MG63 (cell line): Measurements from ENCODE around the gene PTGFRN. TPM values are rescaled to one million over a fixed set of nuclear protein-coding genes. Genes with fewer than 3 reads are reported as not detected.

Experiments
- DNase-seq: peaks from one replicate; pipeline ENCODE4 v3.0.0-alpha.2; 2020
- H3K27me3 ChIP-seq: fragments of 250-450 bp; sonication (Bioruptor Pico); 2 replicates; pipeline ENCODE4 v1.5.1; 2020; ENCODE audit warnings: mild to moderate bottlenecking, moderate library complexity
- H3K36me3 ChIP-seq: fragments of 250-450 bp; sonication (Bioruptor Pico); 2 replicates; pipeline ENCODE4 v1.5.1; 2020; ENCODE audit warnings: mild to moderate bottlenecking, moderate library complexity
- H3K4me3 ChIP-seq: fragments of 250-450 bp; sonication (Bioruptor Pico); 2 replicates; pipeline ENCODE4 v1.5.1; 2020; ENCODE audit warnings: mild to moderate bottlenecking, moderate library complexity
- H3K9me3 ChIP-seq: fragments of 250-450 bp; sonication (Bioruptor Pico); 2 replicates; pipeline ENCODE4 v1.5.1; 2020; ENCODE audit warnings: mild to moderate bottlenecking, moderate library complexity
- total RNA-seq: library from RNA; depleted of rRNA; stranded (reverse); fragments of >200 nt; shearing (Covaris generic); gene quantifications from 2 replicates; pipeline ENCODE4 v1.2.3, GENCODE V29; 2014; ENCODE audit warnings: low replicate concordance

PTGFRN gene
- total RNA-seq, 1 experiment from 2014 or later: 56.6 TPM

DNA sequence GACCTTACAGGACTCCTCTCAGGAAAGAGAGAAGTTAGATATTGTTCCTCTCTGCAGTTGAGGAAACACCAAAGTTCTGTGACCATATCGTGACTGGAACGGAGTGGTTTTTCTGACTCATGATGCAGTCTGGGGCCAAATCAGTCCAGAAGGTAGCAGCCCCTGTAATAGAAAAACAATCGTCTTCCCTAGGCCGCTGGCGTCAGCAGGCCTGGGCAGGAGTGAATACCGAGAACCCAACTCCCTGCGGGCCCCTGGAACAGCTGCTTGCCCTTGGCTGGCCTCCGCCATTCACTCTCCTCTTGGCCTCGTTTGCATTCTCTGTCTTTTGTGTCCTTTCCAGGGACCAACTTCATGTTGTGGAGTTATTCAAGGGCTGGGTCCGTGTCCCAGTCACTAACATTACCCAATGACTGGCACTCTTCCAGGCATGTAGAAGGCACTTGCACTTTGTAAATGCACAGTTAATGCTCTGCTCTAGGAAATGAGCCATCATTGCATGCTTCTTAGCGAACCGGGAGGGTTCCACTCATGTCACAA, 81.0 kb downstream of the PTGFRN start:
- peak; percentile 88 for DNase-seq
- H3K4me3 ChIP-seq: no peak overlapping the region
- H3K9me3 ChIP-seq: no peaks in the 10 kb centered on the region
- H3K27me3 ChIP-seq: no peaks in the 10 kb centered on the region
- H3K36me3 ChIP-seq: no peaks in the 10 kb centered on the region

DNA sequence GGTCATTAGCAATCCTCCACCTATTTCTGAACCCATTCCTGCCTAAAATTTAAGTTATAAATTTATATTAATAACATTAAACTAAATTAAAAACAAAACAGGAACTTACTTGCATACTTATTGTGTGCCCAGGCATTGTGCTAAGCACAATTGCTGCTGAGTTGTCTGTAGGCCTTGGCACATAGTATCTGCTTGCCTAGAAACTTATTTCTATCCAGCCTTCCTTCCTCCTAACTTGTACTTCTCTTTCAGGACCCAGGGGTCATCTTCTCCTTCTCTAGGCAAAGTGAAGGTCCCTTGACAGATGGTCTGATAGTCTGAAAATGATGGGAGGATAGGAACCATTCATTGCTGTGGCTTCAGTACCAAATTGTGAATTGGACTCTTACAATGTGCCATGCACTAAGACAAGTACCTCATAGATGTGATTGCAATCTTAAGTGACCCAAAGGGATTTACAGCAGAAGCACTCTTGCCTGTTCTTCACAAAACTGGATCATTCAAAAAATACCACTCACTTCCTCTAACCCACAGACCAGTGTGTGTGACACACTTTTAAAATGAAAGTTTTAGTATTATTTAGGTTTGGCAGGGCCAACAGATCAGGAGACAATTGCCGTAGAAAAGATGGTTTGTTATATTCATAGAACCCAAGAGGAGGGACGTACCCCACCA, 81.6 kb downstream of the PTGFRN start:
- no peak for DNase-seq
- Histone ChIP-seq H3K27me3 (no peaks in the 10 kb centered on the region), H3K4me3 (no peak overlapping the region), H3K36me3 (no peaks in the 10 kb centered on the region), H3K9me3 (no peaks in the 10 kb centered on the region)

DNA sequence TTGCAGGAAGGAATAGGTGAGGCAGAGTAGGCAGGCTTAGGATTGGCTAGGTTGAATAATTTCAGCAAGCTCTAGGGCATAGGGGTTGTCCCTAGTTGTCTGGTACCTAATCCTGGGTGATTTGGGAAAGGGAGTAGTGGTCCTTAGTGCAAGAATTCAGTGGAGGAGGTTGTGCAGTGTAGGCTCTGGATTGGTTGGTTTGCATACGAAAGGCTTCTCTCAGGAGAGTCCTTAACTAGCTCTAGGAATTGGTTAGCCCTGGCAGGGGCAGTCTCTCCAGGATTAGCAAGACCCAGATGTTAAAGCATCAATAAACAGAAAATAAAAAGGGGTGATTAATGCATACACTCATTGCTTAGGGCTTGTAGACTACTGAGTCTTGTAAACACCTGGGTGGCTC, 82.2 kb downstream of the PTGFRN start:
- no peak for DNase-seq
- H3K27me3 ChIP-seq: no peaks in the 10 kb centered on the region
- H3K4me3 ChIP-seq: no peak overlapping the region
- no peaks in the 10 kb centered on the region for H3K9me3 ChIP-seq
- no peaks in the 10 kb centered on the region for H3K36me3 ChIP-seq

DNA sequence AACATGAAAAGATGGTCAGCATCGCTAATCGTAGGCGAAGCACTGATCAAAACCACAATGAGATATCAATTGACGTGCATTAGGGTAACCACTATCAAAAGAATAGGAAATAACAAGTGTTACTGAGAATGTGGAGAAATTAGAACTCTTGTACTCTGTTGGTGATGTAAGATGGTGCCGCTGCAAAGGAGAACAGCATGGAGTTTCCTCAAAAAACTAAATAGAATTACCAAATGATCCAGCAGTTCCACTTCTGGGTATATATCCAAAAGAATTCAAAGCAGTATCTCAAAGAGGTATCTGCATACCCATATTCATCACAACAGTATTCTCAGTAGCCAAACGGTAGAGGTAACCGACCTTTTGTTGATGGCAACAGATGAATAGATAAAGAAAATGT, 83.6 kb downstream of the PTGFRN start:
- Histone ChIP-seq H3K4me3 (no peak overlapping the region), H3K36me3 (no peaks in the 10 kb centered on the region), H3K9me3 (no peaks in the 10 kb centered on the region), H3K27me3 (no peaks in the 10 kb centered on the region)
- no peak for DNase-seq

DNA sequence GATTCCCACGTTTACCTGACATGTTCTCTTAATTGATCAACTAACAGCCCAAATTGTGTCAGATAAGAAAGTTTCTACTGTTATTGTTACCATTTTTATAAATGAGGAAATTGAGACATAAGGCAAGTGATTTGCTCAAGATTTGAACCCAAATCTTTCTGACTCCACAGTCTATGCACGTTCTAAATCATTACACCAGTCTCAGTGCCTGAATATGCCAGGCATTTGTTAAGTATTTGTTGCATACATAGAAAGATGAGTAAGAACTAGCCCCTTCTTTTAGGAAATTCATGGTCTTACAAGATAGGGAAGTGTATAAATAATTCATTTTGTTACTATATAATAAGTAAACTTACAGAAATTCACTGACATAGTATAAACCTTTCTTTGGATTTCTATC, 84.7 kb downstream of the PTGFRN start:
- Histone ChIP-seq H3K36me3 (no peaks in the 10 kb centered on the region), H3K9me3 (no peaks in the 10 kb centered on the region), H3K4me3 (no peak overlapping the region), H3K27me3 (no peaks in the 10 kb centered on the region)
- DNase-seq: no peak

DNA sequence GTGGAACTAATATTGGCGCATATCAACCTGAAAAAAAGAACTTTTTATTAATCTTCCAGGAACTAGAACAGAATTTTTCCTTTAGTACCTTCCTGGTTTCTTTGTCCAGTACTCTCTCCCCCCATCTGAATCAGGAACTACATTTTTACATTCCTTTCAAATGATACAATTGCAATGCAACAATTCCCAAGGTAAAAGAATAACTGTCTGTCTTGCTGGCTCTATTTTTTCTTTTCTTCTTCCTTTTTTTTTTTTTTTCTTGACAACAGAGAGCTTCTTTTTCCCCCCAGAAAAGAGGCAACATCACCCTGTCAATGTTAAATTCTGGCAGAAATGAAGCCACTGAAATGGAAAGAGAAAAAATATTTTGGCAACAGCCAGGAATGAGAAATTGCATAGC, 87.3 kb downstream of the PTGFRN start:
- DNase-seq: no peak
- Histone ChIP-seq H3K4me3 (no peak overlapping the region), H3K27me3 (no peaks in the 10 kb centered on the region), H3K36me3 (no peaks in the 10 kb centered on the region), H3K9me3 (no peaks in the 10 kb centered on the region)

DNA sequence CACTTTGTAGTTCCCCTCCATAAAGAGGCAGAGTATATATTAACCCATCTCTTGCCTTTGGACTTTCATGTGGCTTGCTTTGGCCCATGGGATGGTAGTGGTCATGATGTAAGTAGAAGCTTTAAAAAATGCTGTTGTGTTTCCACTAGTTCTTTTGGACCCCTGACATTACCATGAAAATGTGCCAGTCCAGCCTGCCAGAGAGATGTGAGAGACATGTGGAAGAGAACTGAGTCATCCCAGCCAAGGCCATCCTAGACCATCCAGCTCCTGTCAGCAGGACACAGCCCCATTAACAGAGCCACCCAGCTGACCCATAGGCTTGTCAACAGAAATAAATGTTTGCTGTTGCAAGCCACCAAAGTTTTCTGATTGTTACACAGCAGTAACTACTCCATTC, 87.9 kb downstream of the PTGFRN start:
- DNase-seq: peak; percentile 32
- Histone ChIP-seq H3K4me3 (no peak overlapping the region), H3K27me3 (no peaks in the 10 kb centered on the region), H3K9me3 (no peaks in the 10 kb centered on the region), H3K36me3 (no peaks in the 10 kb centered on the region)

DNA sequence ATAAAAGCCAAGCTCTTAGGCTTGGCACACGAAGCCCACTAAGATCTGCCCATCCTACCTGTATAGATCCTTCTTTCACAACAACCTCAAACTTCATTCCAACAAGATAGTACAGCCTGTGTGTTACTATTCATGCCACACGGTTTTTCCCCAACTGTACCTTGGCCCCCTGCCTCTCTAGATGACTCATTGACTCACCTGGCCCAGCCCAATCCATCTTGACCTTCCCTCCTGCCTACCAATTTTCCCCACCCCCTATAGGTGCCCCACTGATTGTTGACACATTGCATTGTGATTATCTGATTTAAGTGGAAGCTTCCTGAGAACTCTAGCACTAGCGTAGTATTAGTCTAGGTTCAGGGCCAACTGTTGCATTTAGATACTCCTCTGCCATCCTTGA, 89.9 kb downstream of the PTGFRN start:
- H3K27me3 ChIP-seq: no peaks in the 10 kb centered on the region
- no peaks in the 10 kb centered on the region for H3K36me3 ChIP-seq
- no peaks in the 10 kb centered on the region for H3K9me3 ChIP-seq
- H3K4me3 ChIP-seq: no peak overlapping the region
- no peak for DNase-seq

DNA sequence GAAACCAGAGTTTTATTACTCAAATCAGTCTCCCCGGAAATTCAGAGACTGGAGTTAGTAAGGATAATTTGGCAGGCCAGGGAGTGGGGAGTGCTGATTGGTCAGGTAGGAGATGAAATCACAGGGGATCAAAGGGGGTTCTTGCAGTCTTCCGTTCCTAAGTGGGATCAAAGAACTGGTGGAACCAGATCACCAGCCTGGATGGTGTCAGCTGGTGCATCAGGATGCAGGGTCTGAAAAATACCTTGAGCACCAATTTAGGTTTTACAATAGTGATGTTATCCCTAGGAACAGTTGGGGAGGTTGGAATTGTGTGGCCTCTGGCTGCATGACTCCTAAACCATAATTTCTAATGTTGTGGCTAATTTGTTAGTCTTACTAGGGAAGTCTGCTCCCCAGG, 90.4 kb downstream of the PTGFRN start:
- Histone ChIP-seq H3K9me3 (no peaks in the 10 kb centered on the region), H3K27me3 (no peaks in the 10 kb centered on the region), H3K4me3 (no peak overlapping the region), H3K36me3 (no peaks in the 10 kb centered on the region)
- no peak for DNase-seq

DNA sequence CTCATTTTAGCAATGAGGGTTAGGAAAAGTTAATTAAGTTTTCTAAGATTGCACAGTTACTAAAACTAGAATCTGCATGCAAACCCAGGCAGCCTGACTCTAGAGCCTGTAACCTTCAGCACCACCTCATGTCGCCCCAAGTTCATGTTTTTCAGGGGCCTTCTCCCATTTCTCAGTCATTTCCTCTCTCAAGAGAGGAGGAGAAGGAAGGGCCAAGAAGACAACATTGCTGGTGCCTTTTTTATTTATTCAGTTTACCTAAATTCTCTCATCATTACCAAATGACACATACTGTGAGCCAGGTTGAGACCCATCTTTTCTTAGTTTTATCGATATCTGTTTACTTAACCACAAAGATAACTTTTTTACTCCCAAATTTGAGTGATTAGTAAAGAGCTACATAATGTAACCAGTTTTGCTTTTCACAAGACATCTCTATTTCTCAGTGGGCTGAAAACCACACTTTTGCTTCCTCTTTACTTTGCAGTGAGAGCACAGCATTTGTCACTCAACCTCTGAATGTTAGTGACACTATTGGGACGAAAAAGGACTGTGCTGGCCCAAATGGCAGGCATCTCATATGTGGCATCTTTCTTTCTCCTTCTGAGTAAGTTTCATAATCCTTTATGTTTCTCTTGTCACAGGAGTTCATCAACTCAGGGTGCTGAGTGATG, 91.7 kb downstream of the PTGFRN start, which contains the start of gene CD101:
Gene CD101 (plus strand): TSS at position 507 of the 674 bp plus-strand sequence. CDS start 58 bp downstream, at position 565.
- Histone ChIP-seq H3K9me3 (no peaks in the 10 kb centered on the region), H3K27me3 (no peaks in the 10 kb centered on the region)

DNA sequence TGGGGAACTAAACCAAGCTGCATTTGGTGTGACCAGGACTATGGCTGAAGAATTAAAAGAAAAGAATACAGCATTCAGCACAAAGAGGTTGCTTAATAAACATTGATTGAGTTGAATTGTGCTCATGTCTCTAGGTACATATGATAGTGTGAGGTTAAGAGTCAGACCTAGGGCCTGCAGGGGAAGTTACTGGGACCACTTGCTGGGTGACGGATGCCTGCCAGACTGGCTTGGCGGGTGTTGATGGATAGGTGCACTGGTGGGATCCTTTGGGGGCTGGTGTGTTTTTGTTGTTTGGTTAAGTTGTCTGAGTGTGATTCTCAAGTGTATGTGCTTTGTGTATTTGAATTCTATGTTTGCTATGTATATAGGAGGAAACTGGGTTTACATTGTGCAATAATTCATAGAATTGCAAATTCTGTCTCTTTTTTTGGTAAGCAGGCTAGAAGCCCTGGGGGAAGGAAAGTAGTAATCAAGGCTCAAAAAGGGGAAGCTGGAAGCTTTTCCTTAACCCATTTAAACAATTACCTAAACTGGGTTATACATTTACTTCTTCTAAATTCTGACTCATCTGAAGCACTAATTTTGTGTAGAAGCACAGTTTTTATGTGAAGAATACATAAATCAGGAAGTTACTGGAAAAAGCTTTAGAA, 93.6 kb downstream of the PTGFRN start:
- H3K4me3 ChIP-seq: no peak overlapping the region

More for the DNA sequence above, 91.7 kb downstream of the PTGFRN start, which contains the start of gene CD101:
- H3K36me3 ChIP-seq: no peaks in the 10 kb centered on the region
- H3K4me3 ChIP-seq: no peak within 1 kb of the TSS
- no peak for DNase-seq

DNA sequence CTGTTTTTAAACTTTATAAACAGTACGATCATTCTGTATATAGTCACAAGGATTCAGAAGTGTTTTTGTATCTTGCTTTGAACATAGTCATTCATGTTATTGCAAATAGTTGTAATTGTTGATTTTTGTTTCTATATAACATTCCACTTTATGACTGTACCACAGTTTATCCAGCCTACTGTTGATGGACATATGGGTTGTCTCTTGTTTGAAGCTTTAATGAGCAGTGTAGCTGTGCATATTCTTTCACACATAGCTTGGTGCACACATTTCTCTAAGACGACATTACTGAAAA, 98.0 kb downstream of the PTGFRN start:
- H3K9me3 ChIP-seq: no peaks in the 10 kb centered on the region
- no peaks in the 10 kb centered on the region for H3K36me3 ChIP-seq
- no peak for DNase-seq
- no peaks in the 10 kb centered on the region for H3K27me3 ChIP-seq
- no peak overlapping the region for H3K4me3 ChIP-seq

More for the DNA sequence above, 93.6 kb downstream of the PTGFRN start:
- Histone ChIP-seq H3K27me3 (no peaks in the 10 kb centered on the region), H3K36me3 (no peaks in the 10 kb centered on the region), H3K9me3 (no peaks in the 10 kb centered on the region)
- DNase-seq: no peak

DNA sequence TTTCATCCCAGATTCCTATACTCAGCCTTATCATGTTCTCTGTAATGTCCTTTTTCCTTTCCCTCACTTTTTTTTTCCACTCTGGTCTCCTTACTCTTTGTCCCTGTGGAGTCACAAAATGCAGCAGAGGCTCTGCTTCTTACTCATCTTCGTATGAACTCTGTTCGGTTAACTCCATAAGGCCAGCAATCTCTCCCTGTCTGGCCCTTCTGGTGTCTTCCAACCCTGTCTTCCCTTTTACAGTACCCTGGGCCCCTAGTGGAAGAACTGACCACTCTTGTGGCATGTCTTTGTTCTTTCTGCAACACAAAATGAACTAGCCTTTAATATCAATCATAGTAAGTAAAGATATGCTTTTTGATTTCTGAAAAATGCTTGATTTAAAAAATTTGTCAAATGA, 98.9 kb downstream of the PTGFRN start:
- Histone ChIP-seq H3K9me3 (no peaks in the 10 kb centered on the region), H3K27me3 (no peaks in the 10 kb centered on the region), H3K4me3 (no peak overlapping the region), H3K36me3 (no peaks in the 10 kb centered on the region)
- no peak for DNase-seq

DNA sequence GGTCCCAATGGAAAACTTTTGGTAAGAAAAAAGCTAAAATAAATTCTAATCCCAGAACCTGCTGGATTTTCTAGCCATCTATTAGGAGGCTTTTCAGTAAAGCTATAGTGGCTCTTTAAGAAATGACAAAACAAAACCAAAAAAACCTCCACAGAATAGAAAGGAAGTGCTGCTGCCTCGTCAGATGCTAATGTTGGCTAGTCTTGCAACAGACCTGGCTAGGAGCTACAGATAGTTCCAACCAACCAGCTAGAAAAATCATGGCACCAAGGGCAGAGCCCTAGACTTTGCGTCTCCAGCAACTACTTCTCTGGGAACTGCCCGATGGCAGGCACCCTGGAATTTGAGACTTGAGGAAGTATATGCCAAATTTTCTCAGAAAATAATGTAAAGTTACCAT, 99.4 kb downstream of the PTGFRN start:
- Histone ChIP-seq H3K36me3 (no peaks in the 10 kb centered on the region), H3K27me3 (no peaks in the 10 kb centered on the region), H3K4me3 (no peak overlapping the region), H3K9me3 (no peaks in the 10 kb centered on the region)
- DNase-seq: peak; percentile 47

DNA sequence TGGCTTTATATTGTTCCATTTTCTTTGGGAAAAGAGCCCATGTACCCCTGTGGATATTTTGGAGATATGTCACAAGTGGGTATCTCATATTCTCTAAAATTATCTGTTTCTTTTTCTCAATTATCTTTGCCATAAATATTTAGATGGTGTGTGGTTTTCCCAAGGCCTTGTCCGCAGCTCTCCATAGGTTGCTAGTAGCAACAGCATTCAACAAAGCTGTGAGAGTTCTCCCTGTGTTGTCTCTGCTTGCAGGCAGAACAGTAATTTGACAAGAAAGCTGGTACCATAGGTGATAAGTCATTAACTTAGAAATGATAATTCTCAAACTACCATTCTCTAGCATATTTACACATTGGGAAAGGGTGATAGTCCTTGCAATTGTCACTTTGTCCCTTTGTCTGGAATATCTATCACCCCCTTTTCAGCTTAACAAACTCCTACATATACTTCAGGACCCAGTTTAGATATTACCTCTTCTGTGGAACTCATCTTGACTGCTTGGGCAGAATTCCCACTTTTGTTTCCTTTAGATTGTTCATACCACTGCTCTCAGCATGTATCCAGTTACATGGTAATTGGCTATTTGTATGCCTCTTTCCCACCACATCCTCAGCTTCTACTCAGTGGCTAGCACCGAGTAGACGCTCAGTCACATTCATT, 100.7 kb downstream of the PTGFRN start:
- no peaks in the 10 kb centered on the region for H3K36me3 ChIP-seq
- DNase-seq: no peak

DNA sequence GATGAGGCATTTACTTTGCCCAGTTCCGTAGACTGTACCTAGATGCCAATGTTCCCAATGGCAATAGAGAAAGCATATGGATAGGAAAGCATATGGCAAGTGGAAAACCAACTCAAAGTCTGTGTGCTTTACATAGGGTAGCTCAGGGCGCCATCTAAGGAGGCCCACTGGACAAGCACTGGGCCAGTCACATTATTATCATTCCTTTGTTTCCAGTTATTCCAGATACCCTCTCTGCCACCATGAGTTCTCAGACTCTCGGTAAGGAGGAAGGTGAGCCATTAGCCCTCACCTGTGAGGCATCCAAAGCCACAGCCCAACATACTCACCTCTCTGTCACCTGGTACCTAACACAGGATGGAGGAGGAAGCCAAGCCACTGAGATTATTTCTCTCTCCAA, 101.6 kb downstream of the PTGFRN start:
- no peak for DNase-seq
- Histone ChIP-seq H3K36me3 (no peaks in the 10 kb centered on the region), H3K27me3 (no peaks in the 10 kb centered on the region), H3K9me3 (no peaks in the 10 kb centered on the region), H3K4me3 (no peak overlapping the region)

More for the DNA sequence above, 100.7 kb downstream of the PTGFRN start:
- H3K4me3 ChIP-seq: no peak overlapping the region
- H3K9me3 ChIP-seq: no peaks in the 10 kb centered on the region
- H3K27me3 ChIP-seq: no peaks in the 10 kb centered on the region

DNA sequence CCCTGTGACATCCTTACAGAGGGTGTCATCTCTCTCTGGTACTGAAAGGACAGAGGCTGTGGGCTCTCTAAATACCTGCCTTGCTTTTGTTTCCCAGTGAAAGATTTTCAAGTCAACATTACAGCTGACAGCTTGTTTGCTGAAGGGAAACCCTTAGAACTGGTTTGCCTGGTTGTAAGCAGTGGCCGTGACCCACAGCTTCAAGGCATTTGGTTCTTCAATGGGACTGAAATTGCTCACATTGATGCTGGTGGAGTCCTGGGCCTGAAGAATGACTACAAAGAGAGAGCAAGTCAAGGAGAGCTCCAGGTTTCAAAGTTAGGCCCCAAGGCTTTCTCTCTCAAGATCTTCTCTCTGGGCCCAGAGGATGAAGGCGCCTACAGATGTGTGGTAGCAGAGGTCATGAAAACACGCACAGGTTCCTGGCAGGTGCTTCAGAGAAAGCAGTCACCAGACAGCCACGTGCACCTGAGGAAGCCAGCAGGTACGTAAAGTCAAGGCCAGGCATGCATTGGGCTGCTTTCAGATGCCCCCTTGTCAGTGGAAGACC, 103.7 kb downstream of the PTGFRN start:
- Histone ChIP-seq H3K27me3 (no peaks in the 10 kb centered on the region), H3K4me3 (no peak overlapping the region), H3K36me3 (no peaks in the 10 kb centered on the region), H3K9me3 (no peaks in the 10 kb centered on the region)
- no peak for DNase-seq
